Activated CD4-positive, alpha-beta T cell treated with anti-CD3 and anti-CD28 coated beads, Interleukin-2, amount 50 U/mL, for 1 hour (primary cell): ENCODE data around the gene PRRG3.
"Not testable (repeated sequence)": the region's sequence is repeated elsewhere in the genome, so short reads cannot be mapped to it uniquely, and the experiment has no call there.

Experiments
- DNase-seq: peaks from one replicate; pipeline ENCODE4 v3.0.0-alpha.2; 2020

Gene PRRG3

GRCh38 chrX:151694661-151695582 is at the start of gene PRRG3:
Gene PRRG3 (plus strand): TSS chrX:151695458. CDS start chrX:151698815, 3,357 bp downstream.
- no peak for DNase-seq

- DNase-seq = no peak
Observed at GRCh38 chrX:151675121-151675746, 20.0 kb upstream of the PRRG3 start.

GRCh38 chrX:151676196-151676595 is 19.1 kb upstream of the PRRG3 start:
- no peak for DNase-seq

GRCh38 chrX:151679798-151680402 is 15.4 kb upstream of the PRRG3 start:
- DNase-seq = no peak

DNA sequence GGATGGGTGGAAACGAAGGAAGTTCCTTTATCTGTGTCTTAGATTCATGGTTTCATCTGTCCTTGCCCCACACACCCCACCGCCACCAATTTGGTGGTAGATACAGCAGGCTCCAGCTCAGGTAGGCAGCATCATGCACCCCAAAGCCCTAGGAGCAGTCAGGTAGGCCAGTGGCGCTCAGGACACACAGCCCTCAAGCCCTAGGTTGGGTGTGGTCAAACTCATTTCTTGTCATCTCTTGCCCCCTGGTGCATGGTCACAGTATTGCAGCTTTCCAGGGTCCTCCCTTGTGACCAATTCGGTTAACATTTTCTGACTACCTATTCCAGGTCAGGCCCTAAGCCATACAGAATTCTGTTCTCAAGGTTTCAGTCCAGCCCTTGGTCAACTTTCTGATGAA is 14.5 kb upstream of the PRRG3 start:
- DNase-seq = peak; percentile 46

DNA sequence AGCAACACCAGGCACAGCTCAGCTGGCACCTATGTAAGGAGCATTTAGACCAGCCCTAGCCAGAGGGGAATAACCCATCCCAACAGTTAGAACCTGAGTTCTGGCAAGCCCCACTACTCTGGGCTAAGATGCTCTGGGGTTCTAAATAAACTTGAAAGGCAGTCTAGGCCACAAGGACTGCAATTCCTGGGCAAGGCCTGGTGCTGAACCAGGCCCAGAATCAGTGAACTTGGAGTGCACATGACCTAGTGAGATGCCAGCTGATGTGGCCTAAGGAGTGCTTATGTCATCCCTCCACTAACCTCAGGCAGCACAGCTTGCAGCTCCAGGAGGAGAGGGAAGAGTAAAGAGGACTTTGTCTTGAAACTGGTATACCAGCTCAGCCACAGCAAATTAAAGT is 7.6 kb upstream of the PRRG3 start:
- DNase-seq = no peak

GRCh38 chrX:151688695-151689094 is 6.6 kb upstream of the PRRG3 start:
- no peak for DNase-seq

DNA sequence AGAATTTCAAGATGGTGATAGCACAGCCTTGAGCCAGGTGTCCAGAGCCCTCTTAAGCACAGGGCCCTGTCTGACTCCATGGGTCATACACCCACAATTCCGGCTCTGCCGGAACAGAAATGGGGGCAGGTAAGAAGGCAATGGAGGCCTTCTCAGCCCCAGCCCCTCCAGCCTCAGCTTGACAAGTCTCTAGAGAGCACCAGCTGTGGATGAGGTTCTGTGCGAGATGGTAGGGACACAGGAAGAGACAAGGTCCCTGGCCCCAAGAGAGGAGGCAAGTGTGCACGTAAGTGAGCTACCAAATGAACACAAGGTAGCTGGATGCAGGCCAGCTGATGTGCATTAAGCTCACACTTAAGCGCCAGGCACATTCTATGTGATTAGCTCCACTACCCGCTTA is 2.4 kb upstream of the PRRG3 start:
- no peak for DNase-seq

GRCh38 chrX:151694121-151694520 is 1.1 kb upstream of the PRRG3 start:
- no peak for DNase-seq

DNA sequence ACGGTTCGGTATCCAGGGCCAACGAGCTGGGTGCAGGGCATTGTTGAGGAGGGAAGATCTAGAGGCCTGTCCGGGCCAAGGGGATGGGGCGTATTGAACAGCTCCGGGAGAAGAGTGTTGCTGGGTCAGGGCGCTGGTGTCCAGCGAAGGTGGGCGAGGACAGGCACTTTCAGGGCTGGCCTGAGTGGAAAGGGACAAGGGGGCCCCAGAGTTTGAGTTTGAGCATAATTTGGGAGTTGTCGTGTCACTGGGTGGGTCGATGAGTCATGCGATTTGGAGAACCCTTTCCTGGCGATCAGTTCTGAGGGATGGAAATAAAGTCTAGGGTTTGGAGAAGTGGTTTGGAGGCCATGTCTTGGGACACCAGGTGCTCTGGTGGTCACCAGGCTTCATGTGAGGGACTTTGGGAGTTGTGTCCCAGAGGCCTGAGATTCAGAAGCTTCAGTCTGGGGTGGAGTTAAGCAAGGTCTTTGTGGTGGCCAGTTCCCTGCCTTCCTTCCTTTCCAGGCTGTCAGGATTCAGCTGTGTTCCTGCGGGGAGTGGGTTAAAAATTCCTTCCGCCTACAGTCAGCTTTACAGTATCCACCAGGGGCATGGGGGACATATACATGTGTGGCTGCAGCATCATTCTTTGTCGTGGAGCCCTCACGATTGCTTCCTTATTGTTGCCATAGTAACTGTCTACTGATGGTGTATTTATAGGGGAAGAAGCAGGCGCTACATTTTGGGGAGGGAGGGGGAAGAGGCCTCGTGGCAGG is 504 bp downstream of the PRRG3 start:
- no peak for DNase-seq

DNA sequence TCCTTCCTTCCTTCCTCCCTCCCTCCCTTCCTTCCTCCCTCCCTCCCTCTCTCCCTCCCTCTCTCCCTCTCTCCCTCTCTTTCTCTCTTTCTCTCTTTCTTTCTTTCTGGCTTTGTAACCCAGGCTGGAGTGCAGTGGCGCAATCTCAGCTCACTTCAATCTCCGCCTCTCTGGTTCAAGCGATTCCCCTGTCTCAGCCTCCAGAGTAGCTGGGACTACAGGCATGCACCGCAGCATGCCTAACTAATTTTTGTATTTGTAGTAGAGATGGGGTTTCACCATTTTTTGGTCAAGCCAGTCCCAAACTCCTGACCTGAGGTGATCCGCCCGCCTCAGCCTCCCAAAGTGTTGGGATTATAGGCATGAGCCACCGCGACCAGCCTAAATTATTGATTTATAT is 1.8 kb downstream of the PRRG3 start:
- not testable (repeated sequence) for DNase-seq

GRCh38 chrX:151697522-151697921 is 2.3 kb downstream of the PRRG3 start:
- no peak for DNase-seq

DNA sequence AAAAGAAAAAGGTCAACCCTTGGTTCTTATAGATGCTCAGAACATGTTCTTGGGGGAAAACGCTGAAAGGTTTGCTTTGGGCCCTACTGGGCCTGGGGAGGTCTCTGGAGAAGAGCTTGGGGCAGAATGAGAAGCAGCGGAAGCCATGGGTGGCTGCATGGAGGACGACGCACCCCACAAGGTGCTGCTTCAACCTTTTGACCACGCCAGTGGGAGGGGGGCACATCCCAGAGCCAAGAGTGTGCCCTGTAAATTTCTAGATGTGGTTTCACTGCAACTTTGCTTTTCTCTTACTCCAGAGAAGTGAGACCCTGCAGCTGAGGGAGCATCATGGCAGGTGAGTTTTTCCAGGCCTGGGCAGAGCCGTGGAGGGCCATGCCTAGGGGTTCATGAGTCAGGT is 3.2 kb downstream of the PRRG3 start:
- no peak for DNase-seq

- DNase-seq = no peak
Observed at GRCh38 chrX:151699746-151700145, 4.5 kb downstream of the PRRG3 start.

- no peak for DNase-seq
Observed at GRCh38 chrX:151700581-151700980, 5.3 kb downstream of the PRRG3 start.

DNA sequence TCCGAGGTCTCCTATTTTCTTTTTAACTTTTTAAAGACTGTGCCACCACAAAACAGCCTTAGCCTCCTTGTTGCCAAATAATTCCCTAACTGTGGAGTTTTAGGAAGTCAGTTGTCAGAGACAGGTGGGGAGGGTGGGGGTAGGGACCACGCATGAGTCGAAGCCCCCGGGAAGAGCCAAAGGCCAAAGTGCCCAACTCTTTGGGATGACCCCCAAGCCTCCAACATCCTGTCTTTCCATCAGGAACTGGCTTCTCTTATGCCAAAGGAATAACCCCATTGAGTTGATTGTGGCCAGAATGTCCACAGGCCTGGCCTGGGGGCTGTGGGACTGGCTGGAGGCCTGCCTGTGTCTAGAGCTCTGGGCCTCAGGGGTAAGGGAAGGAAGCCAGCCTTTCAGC is 5.8 kb downstream of the PRRG3 start:
- DNase-seq = no peak

- DNase-seq = no peak
Observed at GRCh38 chrX:151701531-151701930, 6.3 kb downstream of the PRRG3 start.

DNA sequence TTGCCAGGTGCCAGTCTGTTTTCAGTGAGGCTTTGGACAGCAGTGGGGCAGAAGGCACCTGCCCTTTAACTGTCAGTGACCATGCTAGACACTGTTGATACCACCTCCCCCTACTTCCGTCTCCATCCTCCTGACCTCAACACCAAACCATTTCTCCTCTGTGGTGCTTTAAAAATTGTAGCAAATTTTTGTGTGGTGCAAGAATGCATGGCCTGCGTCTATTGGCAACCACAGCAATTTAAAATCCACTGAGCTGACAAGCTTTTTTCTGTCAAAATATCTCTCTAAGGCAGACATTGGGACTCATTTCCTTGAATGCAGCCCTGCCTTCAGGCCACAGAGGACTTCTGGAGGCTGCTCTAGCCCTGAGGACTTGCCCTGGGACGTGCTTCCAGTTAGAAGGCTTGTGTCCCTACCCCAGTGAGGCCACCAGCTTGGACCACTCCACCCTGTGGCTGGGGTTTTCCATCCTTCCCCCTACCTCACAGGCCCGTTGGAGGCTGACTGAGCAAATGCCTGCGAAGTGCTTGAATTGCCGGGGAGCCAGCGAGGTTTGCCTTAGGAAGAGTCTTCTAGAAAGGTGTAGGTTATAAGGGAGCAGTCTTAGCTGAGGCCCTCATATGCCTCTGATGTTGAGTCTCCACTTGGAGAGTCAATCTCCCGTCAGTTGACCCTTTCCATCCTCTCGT is 6.9 kb downstream of the PRRG3 start:
- DNase-seq = no peak

- no peak for DNase-seq
Observed at GRCh38 chrX:151702741-151703340, 7.6 kb downstream of the PRRG3 start.

DNA sequence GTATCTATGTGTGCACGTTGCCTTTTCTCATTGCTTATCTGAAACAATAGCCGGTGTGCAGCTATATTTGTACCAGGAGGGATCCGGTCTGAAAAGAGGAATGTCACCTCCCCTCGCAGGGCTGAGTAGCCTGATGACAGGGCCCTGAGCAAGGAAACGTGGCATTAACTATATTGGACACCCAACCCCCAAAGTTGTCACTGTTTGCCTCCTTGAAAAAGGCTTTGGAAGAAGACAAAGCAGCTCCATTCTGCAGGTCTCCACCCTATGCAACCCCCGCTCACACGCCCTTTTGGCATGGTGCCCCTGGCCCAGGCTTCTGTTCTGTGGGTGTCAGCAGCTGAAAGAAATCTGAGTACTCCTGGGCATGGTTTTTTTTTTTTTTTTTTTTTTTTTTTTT is 8.2 kb downstream of the PRRG3 start:
- DNase-seq = no peak

- no peak for DNase-seq
Observed at GRCh38 chrX:151704041-151704663, 8.9 kb downstream of the PRRG3 start.

GRCh38 chrX:151708821-151709220 is 13.6 kb downstream of the PRRG3 start:
- DNase-seq = no peak
